CD4-positive, alpha-beta T cell treated with Interleukin-17A for 1 hour (primary cell): ENCODE measurements around the gene ARSD.
"Not testable (repeated sequence)": the region's sequence is repeated elsewhere in the genome, so short reads cannot be mapped to it uniquely, and the experiment has no call there.

Source experiments
- DNase-seq: peaks from one replicate; pipeline ENCODE4 v3.0.0-alpha.2; 2020

Gene ARSD, protein sequence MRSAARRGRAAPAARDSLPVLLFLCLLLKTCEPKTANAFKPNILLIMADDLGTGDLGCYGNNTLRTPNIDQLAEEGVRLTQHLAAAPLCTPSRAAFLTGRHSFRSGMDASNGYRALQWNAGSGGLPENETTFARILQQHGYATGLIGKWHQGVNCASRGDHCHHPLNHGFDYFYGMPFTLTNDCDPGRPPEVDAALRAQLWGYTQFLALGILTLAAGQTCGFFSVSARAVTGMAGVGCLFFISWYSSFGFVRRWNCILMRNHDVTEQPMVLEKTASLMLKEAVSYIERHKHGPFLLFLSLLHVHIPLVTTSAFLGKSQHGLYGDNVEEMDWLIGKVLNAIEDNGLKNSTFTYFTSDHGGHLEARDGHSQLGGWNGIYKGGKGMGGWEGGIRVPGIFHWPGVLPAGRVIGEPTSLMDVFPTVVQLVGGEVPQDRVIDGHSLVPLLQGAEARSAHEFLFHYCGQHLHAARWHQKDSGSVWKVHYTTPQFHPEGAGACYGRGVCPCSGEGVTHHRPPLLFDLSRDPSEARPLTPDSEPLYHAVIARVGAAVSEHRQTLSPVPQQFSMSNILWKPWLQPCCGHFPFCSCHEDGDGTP

DNA sequence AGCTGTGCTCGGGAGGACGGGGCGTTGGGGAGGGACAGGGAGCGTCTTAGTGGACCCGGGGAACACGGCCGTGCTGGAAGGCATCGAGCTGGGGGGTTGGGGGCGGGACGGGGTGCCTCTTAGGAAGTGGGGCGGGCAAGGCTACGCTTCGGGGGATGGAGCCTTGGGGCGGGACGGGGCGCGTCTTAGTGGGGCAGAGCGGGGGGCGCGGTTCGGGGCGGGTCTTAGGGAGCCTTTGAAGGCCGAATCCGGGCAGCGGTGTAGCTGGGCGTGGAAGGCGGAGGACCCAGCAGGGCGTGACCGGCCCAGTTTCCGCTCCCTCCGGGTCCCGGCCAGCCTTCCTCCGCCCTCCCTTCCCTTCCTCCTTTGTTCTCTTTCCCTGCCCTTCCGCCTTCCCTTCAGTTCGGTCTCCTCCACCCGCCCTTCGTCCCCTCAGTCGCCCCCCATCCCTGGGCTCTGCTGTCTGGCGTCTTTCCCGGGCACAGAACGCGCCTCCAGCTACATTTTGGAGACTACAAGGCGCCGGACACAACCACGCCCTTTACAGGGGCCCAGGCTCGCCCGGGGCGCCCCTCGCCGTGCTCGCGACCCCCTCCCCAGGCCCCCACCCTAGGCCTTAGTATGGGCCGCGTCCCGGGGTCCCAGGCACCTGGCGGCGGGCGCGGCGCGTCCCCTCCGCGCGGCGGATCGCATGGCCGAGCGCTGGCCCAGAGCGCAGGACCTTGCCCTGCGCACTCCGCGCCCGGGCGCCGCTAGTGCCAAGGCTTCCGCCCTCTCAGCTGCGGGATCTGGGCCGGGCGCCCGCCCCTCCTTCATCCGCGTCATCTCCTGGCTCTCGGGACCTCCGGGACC, at the start of gene ARSD:
Gene ARSD, minus strand, starts transcription at position 757 of the 852 bp plus-strand sequence. Its CDS starts 64 bp downstream, at position 693.
- DNase-seq = peak; percentile 57

DNA sequence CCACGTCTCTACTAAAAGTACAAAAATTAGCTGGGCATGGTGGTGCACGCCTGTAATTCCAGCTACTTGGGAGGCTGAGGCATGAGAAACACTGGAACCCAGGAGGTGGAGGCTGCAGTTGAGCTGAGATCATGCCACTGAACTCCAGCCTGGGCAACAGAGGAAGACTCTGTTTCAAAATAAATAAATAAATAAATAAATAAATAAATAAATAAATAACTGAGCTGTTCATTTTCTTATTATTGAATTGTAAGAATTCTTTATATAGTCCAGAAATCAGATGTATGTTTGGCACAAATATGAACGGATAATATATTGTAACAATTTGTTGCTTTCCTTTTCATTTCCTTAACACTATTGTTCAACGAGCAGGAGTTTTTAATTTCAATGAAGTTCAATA, 49.5 kb upstream of the ARSD start:
- not testable (repeated sequence) for DNase-seq

DNA sequence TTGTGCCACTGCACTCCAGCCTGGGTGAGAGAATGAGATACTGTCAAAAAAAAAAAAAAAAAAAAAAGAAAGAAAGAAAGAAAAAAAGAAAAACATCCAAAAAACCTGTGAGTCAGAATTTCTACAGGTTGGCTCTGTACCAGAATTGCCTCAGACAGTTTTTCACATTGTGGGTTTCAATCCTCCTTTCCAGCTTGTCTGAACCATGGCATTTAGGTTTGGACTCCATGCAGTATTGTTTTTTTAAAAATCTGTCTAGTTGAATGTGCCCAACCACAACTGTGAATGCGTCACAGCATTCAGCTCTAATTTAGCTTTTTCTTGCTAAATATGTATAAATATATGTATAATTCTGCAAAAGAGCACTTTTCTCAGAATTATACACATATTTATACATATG, 45.8 kb upstream of the ARSD start:
- DNase-seq = no peak

DNA sequence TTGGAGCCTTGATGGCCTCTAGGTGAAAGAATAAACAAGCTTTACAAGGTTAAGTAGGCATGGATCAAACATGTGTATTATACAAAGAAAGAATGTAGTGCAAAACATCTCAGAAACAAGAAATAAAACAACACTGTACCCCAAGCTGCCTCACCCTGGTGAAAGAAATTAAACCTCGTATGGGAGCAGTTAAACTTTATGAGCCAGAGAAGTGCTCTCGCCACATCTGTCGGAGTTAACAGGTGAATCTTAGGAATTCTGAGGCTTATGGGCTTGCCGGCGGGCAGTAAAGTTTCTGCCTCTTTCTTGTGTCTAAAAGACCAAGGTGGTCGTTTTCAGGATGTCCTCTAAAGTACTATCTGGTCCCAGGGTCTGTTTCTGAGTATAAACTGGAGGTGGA, 43.3 kb upstream of the ARSD start:
- no peak for DNase-seq

DNA sequence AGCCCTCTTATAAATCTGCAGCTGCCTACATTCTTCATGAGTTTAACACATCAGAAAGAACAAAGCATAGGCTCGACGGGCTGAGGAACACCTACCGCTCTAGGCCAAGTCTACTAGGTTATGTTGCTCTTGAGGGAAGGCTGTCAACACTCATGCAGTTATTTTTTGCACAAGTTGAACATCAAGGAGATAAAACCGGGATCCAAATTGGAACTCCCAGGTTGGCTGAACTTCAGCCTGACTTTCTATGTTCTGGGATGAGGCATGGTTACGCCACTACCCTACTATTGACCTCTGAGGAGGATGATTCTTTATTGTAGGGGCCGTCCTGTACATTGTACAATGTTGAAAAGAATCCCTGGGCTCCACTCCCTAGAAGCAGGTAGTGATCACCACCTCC, 39.9 kb upstream of the ARSD start:
- no peak for DNase-seq

DNA sequence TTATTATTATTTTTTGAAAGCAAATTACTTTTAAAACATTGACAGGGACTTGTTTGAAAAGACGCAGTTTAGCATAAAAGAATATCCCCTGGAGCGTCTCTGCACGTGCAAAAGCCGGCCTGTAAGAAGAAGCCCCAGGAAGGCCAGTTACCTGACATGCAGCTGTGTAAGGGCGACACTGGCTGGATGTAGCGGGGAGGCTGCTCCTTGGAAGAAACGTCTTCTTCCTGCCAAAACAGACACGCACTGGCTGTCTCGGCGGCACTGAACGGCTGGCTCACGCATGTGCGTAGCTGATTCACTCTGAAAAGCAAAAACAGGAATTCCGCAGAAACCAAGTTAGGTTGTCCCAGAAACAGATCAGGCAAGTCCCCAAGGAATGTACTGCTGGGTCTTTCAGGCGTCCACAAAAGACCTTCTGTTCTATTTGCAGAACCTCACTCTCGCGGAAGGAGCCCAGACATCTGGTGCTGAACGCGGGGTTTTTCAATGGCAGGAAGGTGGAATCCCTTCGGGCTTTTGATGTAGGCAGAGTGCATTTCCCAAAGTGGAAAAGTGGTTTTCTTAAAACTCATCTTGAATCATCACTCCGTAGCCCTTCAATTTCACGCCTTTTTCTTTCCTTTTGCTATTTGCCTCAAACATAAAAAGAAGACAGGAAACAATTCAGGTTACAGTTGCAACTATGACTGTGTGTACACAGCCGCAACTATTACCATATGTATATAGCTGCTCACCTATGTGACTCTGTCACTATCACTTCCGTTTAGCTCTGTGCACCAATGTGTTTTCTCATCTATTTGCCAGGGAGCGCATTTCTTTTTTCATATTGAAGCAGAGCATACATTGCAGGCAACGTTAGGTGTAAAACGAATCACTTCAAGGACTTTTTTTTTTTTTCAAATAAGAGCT, 39.1 kb upstream of the ARSD start:
- DNase-seq = peak; percentile 2

DNA sequence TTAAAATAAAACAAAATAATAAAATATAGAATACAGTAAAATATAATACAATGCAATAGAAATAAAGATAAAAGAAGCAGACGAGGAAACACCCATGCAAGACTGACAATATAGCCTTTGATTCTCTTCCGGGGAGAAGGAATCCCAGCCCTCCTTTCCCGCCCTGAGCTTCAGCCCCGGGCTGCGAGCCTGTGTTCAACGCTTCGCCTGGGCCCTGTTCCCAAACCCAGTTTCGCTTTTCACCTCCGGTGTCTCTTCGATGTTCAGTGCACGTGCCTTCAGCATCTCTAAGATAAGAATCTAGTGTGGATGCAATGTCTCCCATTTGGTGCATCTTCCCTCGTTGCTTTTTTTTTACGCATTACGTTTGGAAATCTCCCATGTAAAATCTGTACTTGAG, 38.4 kb upstream of the ARSD start:
- no peak for DNase-seq

DNA sequence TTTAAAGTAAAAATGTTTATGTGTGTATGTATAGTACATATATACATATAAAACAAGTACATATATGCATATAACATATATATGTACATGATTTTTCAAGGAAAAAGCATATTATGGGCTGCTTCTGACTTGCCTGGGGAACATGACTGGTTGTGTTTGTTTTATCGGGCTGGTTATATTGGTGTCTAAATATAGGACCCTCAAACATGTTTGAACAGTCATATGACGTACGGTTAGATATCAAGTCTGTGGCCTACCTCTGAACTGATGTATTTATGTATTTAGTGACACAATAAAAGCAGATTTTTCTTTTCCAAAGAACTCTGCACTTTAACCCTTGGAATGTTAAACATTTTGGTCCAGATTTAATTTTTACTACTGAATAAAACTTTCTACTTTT, 37.9 kb upstream of the ARSD start:
- no peak for DNase-seq

DNA sequence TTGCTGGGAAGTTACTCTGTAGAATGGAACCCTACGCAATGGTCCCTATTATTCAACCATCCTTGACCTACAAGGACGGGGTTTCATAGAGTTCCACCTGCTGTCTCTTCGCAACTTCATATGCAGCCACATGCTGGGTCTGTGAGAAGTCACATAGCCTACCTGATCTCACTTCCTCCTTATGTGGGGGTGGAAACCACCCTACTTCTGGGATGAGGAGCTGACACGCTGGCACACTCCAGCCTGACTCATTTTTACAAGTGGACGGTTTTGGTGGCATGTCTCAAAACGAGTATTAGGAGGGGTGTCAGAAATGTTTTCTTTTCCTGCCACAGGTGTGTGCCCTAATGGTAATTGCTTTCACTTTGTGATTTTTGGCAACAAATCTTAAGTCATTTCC, 36.8 kb upstream of the ARSD start:
- no peak for DNase-seq

DNA sequence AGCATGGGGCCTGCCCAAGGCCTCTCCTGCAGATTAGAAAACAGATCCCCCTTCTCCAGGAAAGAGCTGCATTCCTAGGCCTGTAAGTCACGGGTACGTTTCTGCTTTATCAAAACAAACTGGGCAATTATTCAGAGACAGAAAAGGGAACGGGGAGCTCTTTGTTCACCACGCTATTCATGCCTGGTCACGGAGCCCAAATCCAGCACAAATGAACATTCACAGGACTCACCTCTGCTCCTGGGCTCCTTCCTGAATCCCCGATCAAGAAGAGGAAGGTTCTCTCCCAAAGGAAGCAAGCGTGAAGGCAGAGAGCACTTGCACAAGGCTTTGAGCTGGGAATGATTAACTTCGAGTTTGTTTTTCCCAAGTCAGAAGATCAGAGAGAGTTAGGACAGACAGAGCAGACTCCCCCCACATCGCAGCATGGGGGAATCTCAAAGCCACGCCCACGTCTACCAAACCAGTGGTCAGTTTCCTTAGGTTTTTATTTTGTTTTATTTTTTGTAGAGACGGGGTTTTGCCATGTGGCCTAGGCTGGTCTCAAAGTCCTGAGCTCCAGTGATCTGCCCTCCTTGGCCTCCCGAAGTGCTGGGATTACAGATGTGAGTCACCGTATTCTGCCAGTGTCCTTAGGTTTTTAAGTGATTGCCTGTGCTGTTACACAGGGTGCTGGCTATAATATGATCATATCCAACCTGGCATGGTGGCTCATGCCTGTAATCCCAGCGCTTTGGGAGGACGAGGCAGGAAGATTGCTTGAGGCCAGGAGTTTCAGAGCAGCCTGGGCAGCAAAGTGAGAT, 35.1 kb upstream of the ARSD start:
- DNase-seq = not testable (repeated sequence)

DNA sequence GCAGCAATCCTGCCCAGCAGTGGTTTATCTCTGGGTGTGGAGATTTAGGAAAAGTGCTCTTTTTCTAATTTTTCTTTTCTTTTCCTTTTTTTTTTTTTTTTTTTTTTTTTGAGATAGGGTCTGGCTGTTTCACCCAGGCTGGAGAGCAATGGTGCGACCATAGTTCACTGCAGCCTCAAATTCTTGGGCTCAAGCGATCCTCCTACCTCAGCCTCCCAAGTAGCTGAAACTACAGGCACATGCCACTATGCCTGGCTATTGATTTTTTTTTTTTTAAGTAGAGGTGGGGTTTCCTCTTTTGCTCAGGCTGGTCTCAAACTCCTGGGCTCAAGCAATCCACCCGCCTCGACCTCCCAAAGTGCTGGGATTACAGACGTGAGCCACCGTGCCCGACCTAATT, 34.3 kb upstream of the ARSD start:
- not testable (repeated sequence) for DNase-seq

DNA sequence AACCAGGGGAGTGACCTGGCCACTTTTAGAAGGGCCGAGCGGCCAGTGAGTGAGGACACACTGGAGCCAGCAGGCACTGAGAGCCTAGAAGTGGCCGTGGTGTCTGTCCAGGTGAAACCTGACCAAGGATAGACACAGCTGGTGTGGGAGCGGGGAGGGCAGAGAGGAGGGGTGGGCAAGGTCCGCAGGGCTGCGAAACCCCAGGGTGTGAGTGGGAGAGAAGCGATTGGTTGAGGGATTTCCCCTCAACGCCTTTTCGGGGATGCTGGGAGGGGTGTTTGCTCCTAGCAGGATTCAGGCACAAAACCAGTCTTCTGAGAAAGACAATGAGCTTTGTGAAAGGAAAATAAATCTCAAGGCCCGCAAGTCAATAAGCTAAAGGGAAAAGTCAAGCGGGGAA, 33.2 kb upstream of the ARSD start:
- DNase-seq = no peak

DNA sequence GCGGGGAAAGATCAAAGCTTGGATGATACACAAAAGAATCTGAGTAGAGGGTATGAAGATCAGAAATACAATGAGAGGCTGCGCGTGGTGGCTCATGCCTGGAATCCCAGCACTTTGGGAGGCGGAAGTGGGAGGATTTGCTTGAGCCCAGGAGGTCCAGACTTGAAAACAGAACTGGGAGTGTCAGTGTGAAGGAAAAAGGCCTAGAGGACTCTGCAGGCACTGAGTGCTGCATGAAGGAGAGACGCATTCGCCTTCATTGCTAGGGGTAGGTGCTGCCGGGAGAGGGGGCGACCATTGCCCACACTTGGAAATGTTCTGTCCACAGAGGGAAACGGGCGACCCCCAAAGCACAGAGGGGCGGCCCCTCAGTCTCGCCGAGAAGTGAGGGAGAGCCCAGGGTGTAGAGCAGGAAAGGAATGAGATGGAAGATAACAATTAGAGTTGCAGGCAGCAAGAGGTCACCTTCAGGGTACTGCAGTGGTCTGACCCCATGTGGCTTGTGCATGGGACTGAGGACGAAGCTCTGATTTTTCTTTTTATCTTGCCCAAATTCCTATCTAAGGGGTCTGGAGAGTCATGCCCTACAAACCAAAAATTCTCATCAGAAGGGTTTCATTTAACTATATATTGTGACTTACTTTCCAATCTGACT, 31.8 kb upstream of the ARSD start:
- DNase-seq = no peak

DNA sequence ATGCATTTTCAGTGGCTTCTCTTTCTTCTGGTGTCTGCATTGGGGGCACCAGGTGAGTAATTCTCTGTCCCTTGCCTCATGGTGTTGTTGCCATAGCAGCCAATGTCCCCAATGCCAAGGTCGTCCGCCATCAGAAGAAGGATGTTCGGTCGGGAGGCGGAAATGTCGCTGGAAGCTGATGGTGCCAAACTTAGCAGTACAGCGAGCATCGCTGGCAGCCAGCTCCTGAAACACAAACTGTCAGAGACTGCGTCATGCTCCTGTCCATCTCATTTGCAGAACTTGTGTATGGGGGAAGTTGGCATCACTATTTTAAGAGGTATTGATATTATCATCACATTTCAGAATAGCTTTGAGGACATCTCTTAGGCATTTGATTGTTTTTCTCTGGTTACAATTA, 29.1 kb upstream of the ARSD start:
- no peak for DNase-seq

DNA sequence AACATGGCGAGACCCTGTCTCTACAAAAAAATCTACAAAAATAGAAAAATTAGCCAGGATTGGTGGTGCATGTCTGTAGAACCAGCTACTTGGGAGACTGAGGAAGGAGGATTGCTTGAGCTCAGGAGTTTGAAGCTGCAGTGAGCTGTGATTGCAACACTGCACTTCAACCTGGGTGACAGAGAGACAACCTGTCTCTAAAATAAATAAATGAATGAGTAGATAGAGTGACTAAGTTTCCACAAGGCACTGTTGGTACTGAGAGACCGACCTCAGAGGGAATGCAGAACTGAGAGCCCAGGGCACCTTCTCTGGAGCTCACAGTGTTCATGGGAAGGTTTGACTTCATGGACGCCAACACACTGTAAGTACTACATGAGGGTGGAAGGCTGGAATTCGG, 26.7 kb upstream of the ARSD start:
- no peak for DNase-seq

DNA sequence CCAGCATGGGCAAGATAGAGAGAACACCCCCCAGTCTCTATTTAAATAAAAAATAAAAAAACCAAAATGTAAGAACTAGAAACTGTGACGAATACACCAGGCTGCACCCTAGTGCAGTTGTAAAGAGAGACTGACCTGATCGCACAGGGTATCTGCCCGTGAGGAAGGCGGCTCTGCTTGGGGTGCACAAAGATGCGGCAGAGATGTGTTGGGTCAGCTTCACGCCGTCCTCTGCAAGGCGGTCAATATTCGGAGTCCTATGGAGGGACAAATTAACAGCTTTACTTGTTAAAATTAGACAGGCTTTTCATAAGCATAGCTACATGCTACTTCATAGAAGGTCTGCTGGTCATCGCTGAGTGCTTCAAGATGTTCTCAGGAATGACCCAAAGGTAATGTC, 26.1 kb upstream of the ARSD start:
- no peak for DNase-seq

DNA sequence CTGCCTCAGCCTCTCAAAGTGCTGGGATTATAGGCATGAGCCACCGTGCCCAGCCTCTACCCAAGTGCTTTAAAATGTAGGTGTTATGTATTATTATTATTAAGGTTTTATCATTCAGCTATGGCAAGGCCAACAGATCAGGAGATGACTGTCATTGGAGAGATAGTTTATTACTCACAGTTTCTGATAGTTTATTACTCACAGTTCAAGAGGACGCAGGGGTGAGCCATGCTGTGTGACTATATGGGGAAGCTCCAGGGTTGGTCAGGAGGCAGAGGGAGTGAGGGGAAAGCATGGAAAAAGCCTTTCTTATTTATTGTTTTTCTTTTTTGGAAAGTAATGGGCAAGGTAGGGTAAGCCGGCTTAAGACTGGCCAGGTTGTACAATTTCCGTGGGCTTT, 25.4 kb upstream of the ARSD start:
- no peak for DNase-seq

DNA sequence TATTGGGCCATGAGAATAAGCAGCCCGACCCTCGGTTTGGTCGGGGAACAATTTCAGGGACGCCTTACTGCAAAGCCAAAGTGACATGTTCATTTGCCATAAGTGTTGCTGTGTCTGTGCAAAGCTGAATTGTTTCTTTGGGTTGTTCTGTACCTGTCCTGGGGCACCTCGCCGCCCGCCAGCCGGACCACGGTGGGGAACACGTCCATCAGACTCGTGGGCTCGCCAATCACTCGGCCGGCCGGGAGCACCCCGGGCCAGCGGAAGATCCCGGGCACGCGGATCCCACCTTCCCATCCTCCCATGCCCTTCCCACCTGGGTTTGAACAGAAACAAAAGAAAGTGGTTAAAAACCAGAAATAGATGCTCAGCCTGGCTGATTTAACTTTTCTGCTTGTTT, 8.8 kb upstream of the ARSD start:
- not testable (repeated sequence) for DNase-seq

DNA sequence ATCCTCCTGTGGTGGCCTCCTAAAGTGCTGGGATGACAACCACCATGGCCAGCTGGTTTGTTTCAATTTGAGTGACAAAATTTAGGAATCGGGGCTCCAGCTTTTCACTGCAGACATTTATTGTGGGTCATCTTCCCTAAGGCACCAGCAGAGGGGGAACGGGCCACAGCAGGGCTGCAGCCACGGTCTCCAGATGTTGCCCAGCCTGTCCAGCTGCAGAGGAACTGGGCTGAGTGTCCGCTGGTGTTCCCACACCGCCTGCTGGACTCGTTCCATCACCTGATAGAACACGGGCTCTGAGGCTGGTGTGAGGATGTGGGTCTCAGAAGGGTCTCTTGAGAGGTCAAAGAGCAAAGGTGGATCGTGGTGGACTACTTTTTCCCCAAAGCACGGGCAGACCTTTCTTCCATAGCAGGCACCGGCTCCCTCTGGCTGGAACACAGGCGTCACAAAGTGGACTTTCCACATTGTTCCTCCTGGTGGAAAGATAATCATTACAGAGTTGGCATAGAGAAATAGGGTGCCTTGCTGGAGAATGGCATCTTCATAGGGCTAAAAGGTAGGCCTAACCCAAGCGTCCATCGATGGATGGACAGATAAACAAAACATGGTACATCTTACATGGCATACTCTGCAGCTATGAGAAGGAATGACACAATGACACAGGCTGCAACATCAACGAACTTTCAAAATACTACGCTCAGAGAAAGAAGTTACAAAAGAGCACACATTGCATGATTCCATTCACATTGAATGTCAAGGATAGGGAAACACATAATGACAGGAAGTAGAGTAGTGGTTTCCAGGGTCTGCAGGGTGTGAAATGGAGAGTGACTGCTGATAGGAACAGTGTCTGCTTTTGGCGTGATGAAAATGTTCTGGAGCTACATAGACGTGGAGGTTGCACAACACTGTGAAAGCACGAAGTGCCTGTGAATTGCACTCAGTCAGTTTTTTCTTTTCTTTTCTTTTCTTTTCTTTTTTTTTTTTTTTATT, 5.9 kb upstream of the ARSD start:
- DNase-seq = no peak
